GM18867 (cell line): Measurements from ENCODE around the gene CCSER2.
A peak's percentile ranks its signal among the peaks of the same experiment; 100 is the strongest.
"Not testable (repeated sequence)": the region's sequence is repeated elsewhere in the genome, so short reads cannot be mapped to it uniquely, and the experiment has no call there.

ENCODE experiments used
- ATAC-seq: cut with Tn5 transposase; IDR thresholded peaks from one replicate; pipeline ENCODE4 v1.9.1; 2021; ENCODE audit warnings: mild to moderate bottlenecking, moderate library complexity; ENCODE audit not compliant: unreplicated experiment

Gene CCSER2

GRCh38 chr10:84310470-84310869 is 17.9 kb upstream of the CCSER2 start:
- no peak for ATAC-seq

- ATAC-seq: no peak
Measured at GRCh38 chr10:84311576-84311975, 16.8 kb upstream of the CCSER2 start.

- ATAC-seq: no peak
Measured at GRCh38 chr10:84312816-84313215, 15.6 kb upstream of the CCSER2 start.

- no peak for ATAC-seq
Measured at GRCh38 chr10:84314275-84314674, 14.1 kb upstream of the CCSER2 start.

GRCh38 chr10:84317174-84317573 is 11.2 kb upstream of the CCSER2 start:
- ATAC-seq: peak; percentile 62

- no peak for ATAC-seq
Measured at GRCh38 chr10:84321902-84322301, 6.5 kb upstream of the CCSER2 start.

GRCh38 chr10:84323566-84323965 is 4.8 kb upstream of the CCSER2 start:
- ATAC-seq: not testable (repeated sequence)

GRCh38 chr10:84326995-84327394 is 1.4 kb upstream of the CCSER2 start:
- not testable (repeated sequence) for ATAC-seq

- ATAC-seq: peak; percentile 7
Measured at GRCh38 chr10:84329196-84329611, 815 bp downstream of the CCSER2 start.

GRCh38 chr10:84329986-84330651 is 1.7 kb downstream of the CCSER2 start:
- ATAC-seq: peak; percentile 69

- ATAC-seq: no peak
Measured at GRCh38 chr10:84331091-84331490, 2.7 kb downstream of the CCSER2 start.

GRCh38 chr10:84333864-84334451 is 5.6 kb downstream of the CCSER2 start:
- ATAC-seq: peak; percentile 46

GRCh38 chr10:84334811-84335210 is 6.4 kb downstream of the CCSER2 start:
- ATAC-seq: no peak

GRCh38 chr10:84335516-84335915 is 7.1 kb downstream of the CCSER2 start:
- ATAC-seq: no peak

GRCh38 chr10:84336406-84337090 is 8.2 kb downstream of the CCSER2 start:
- no peak for ATAC-seq

- no peak for ATAC-seq
Measured at GRCh38 chr10:84337199-84337598, 8.8 kb downstream of the CCSER2 start.

- ATAC-seq: no peak
Measured at GRCh38 chr10:84339025-84339424, 10.6 kb downstream of the CCSER2 start.

- no peak for ATAC-seq
Measured at GRCh38 chr10:84340187-84340586, 11.8 kb downstream of the CCSER2 start.

- no peak for ATAC-seq
Measured at GRCh38 chr10:84340632-84341537, 12.5 kb downstream of the CCSER2 start.

GRCh38 chr10:84341538-84341856 is 13.1 kb downstream of the CCSER2 start:
- no peak for ATAC-seq

- no peak for ATAC-seq
Measured at GRCh38 chr10:84341983-84342382, 13.6 kb downstream of the CCSER2 start.
